Neural progenitor cell (in vitro differentiated cells): ENCODE data around the gene LIPN.

ENCODE experiments used
- EZH2 ChIP-seq: fragments of 200-600 bp; sonication (generic); IDR thresholded peaks from 2 replicates; pipeline ENCODE4 v1.6.1; 2017; ENCODE audit warnings: antibody characterized with exemption, mild to moderate bottlenecking, moderate library complexity
- TF ChIP-seq, protein P1 (sequence below): fragments of 200-600 bp; sonication (generic); IDR thresholded peaks from 2 replicates; pipeline ENCODE4 v1.5.1; 2017; ENCODE audit warnings: antibody characterized with exemption, mild to moderate bottlenecking

DNA sequence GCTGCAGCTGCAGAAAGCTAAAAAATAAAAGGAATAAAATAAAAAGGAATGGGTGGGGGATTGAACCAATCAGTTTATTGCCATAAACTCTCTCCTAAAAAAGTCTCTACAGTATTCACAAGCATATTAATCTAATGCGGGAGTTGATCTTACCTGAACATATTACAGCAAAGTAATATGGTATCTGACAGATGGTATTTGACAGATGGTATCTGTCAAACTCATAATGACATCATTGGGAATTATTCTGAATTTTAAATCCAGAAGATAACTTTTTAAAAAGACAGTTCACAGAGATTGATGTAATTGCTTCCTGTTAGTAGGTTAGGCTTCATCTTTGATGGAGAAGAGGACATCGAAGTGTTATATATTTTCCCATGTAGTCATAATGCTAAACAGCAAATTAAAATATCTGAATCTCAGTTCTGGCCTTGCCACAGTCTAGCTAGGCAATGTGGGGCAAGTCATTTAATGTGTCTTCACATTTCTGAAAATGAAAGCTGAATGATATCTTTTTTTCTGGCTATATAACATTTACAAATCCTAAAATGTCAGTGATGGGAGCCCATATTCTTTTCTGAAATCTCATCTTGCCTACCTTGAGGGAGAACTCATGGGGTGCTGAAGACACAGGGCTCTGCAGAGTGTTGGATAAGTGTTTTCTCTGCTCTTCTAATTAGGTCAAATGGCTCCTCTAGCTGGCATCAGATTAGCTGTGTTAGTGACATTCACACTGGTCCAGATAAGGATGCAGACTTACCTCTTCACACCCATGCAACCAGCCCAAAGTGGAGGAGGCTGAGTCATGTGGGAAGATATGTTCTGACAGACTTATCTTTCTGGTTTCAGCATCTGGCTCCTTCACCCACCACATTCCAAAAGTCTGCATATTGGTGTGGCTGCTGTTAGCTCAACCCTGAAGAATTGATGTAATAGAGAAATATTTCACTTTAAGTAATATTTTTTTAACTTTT is 40.6 kb downstream of the LIPN start:
- TF ChIP-seq, protein P1, sequence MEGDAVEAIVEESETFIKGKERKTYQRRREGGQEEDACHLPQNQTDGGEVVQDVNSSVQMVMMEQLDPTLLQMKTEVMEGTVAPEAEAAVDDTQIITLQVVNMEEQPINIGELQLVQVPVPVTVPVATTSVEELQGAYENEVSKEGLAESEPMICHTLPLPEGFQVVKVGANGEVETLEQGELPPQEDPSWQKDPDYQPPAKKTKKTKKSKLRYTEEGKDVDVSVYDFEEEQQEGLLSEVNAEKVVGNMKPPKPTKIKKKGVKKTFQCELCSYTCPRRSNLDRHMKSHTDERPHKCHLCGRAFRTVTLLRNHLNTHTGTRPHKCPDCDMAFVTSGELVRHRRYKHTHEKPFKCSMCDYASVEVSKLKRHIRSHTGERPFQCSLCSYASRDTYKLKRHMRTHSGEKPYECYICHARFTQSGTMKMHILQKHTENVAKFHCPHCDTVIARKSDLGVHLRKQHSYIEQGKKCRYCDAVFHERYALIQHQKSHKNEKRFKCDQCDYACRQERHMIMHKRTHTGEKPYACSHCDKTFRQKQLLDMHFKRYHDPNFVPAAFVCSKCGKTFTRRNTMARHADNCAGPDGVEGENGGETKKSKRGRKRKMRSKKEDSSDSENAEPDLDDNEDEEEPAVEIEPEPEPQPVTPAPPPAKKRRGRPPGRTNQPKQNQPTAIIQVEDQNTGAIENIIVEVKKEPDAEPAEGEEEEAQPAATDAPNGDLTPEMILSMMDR = no peak
- no peak for TF ChIP-seq EZH2
